Thymus (tissue), 11 donors: ENCODE data around the gene NUDT3. TPM values are rescaled to one million over a fixed set of nuclear protein-coding genes. Genes with fewer than 3 reads are reported as not detected.

Experiments used
- DNase-seq, 9 donors: peaks; one replicate each; pipeline ENCODE4 v3.0.0-alpha.2; 2013; ENCODE audit warnings: low spot score in 9 of 9, low read depth in 6 of 9, missing footprints in 1 of 9
- H3K27ac ChIP-seq, 2 donors: one replicate each; pipeline ENCODE4 v1.5.1; 2013; ENCODE audit warnings: control low read depth in 1 of 2, low read depth in 1 of 2, low read length in 1 of 2, mild to moderate bottlenecking in 1 of 2, moderate library complexity in 1 of 2
- H3K27me3 ChIP-seq, 2 donors: one replicate each; pipeline ENCODE4 v1.5.1; 2013; ENCODE audit warnings: low read length in 1 of 2; ENCODE audit not compliant: control insufficient read depth in 2 of 2, insufficient read depth in 1 of 2
- H3K36me3 ChIP-seq, 2 donors: one replicate each; pipeline ENCODE4 v1.5.1; 2013; ENCODE audit warnings: low read length in 1 of 2, mild to moderate bottlenecking in 1 of 2, moderate library complexity in 1 of 2; ENCODE audit not compliant: control insufficient read depth in 2 of 2, insufficient read depth in 2 of 2
- H3K4me1 ChIP-seq, 2 donors: one replicate each; pipeline ENCODE4 v1.5.1; 2013; ENCODE audit warnings: low read length in 2 of 2; ENCODE audit not compliant: control insufficient read depth in 2 of 2, insufficient read depth in 2 of 2
- H3K4me3 ChIP-seq, 2 donors: one replicate each; pipeline ENCODE4 v1.5.1; 2013; ENCODE audit warnings: low read length in 2 of 2, control low read depth in 1 of 2, mild to moderate bottlenecking in 1 of 2
- H3K9me3 ChIP-seq, 2 donors: one replicate each; pipeline ENCODE4 v1.5.1; 2013; ENCODE audit warnings: low read length in 1 of 2, mild to moderate bottlenecking in 1 of 2; ENCODE audit not compliant: control insufficient read depth in 2 of 2, insufficient read depth in 1 of 2
- WGBS: extraction: QIAGEN DNeasy Blood & Tissue Kit; methylation state at CpG from one replicate; pipeline ENCODE4 v1.1.7; 2013; 5-methylcytosine and 5-hydroxymethylcytosine counted together
- polyA plus RNA-seq: library from polyadenylated mRNA; stranded (reverse); fragments of 200-250 nt; gene quantifications from one replicate; pipeline ENCODE4 v1.2.3, GENCODE V29; 2013
- total RNA-seq: library from RNA; stranded (reverse); fragments of 120-200 nt; gene quantifications from one replicate; pipeline ENCODE4 v1.2.4, GENCODE V29; 2013
- donor health status: healthy.

The NUDT3 gene
- total and polyA plus RNA-seq, 2 donors = 9.7 to 12.7 TPM

DNA sequence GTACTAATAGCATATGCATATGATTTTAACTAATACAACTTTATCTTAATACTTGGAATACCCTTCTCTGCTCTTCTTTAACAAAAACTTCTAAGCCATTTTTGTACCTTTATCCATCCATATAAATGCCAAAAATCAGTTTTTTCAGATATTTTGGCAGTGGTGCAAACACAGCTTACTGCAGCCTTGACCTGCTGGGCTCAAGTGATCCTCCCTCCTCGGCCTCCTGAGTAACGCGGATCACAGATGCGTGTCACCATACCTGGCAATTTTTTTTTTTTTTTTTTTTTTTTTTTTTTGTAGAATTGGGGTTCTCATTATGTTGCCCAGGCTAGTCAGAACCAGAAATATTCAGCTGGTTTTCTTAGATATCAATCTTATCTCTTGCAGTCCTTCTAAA, 89.5 kb downstream of the NUDT3 start:
- Histone ChIP-seq H3K4me1 (peaks cover 0 to 9% of the 10 kb centered on the region in 2 donors), H3K27me3 (no peaks in the 10 kb centered on the region), H3K4me3 (no peak overlapping the region), H3K36me3 (no peaks in the 10 kb centered on the region), H3K27ac (no peak overlapping the region), H3K9me3 (peaks cover 0 to 4% of the 10 kb centered on the region in 2 donors)
- DNase-seq = no peak
- WGBS = over 99% methylated on average over 4 of the region's 4 CpGs

DNA sequence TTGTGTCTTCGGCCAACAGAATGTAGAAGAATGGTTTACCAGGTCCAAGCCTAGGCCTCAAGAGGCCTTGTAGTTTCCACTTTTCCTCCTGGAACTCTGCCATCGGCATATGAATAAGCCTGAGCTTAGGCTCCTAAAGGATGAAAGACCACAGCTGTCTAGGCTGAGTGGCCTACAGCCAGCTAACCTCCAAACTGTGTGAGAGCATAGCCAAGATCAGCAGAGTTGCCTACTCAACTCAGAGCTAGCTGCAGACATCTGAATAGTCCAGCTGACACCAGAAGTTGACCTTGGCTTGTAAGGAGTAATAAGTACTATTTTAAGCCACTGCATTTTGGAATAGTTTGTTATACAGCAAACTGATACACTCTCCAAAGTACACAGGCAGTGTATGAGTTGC, 91.1 kb downstream of the NUDT3 start:
- no peaks in the 10 kb centered on the region for H3K36me3 ChIP-seq
- WGBS = 96% methylated on average over 2 of the region's 2 CpGs
- H3K27me3 ChIP-seq = no peaks in the 10 kb centered on the region
- H3K9me3 ChIP-seq = no peaks in the 10 kb centered on the region
- no peak overlapping the region for H3K4me3 ChIP-seq
- DNase-seq = no peak
- H3K4me1 ChIP-seq = peaks cover 0 to 9% of the 10 kb centered on the region in 2 donors
- no peak overlapping the region for H3K27ac ChIP-seq

DNA sequence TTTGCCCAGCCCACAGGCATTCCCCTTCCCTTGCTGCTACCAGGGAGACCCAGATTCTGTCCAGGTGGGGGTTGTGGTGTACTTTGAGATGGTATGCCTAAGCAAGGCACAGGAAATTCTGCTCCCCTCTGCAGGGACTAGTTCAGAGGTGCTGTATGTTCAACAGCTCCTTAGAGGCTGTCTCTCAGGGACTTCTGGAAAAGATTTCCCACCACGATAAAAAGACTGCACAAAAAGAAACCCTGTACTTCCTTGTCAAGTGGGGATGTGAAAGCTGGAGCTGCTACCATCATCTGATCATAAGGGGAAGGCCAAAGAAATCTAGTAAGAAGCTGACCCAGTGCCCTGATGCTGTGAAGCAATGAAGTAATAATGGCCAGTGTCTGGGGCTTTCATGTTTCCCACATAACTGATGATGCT, 92.1 kb downstream of the NUDT3 start:
- no peaks in the 10 kb centered on the region for H3K9me3 ChIP-seq
- no peaks in the 10 kb centered on the region for H3K27me3 ChIP-seq
- H3K4me1 ChIP-seq = peaks cover 3 to 17% of the 10 kb centered on the region in 2 donors
- H3K27ac ChIP-seq = peak overlapping the region in 1 of 2 donors; percentile 37
- no peaks in the 10 kb centered on the region for H3K36me3 ChIP-seq
- WGBS = 31% methylated on average over 1 of the region's 1 CpG
- no peak overlapping the region for H3K4me3 ChIP-seq
- no peak for DNase-seq

DNA sequence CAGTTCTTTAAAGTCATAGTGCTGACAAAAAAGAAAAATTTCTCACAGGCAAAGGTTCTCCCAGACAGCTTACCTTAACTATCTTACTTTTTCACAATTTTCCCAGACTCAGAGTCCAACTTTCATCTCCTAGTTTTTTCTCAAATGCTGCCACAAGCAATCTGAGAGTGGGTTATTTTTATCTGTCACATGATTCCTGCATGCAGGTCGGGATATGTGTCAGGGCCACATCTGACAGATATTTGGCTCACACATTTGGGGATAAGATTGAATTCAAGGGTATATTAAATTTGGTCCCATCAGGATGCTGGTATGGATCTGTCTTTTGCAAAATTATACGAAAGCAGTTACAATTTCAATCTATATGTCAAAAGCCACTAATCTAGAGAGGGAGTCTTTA, 93.5 kb downstream of the NUDT3 start:
- no peak for DNase-seq
- H3K36me3 ChIP-seq = peaks cover 0 to 1% of the 10 kb centered on the region in 2 donors
- H3K4me1 ChIP-seq = peaks cover 3 to 19% of the 10 kb centered on the region in 2 donors
- no peaks in the 10 kb centered on the region for H3K9me3 ChIP-seq
- no peaks in the 10 kb centered on the region for H3K27me3 ChIP-seq
- 82% methylated on average over 2 of the region's 2 CpGs for WGBS
- H3K4me3 ChIP-seq = no peak overlapping the region
- no peak overlapping the region for H3K27ac ChIP-seq

DNA sequence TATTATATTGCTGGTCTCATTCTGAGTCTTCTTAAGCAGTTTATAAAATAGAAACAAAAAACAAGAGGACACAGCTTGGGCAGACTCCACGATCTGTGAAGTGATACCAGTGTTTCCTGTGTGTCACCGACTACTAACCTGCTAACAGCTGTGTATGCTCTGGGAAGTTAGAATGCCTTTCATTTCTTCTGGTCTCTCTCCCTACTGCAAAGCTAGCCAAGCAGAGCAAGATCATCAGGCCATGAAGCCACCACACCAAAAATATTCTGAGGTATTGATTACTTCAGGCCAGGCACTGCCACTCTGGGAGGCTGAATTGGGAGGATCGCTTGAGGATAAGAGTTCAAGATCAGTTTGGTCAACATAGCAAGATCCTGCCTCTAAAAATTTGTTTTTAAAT, 96.7 kb downstream of the NUDT3 start:
- Histone ChIP-seq H3K9me3 (no peaks in the 10 kb centered on the region), H3K27me3 (no peaks in the 10 kb centered on the region), H3K36me3 (peaks cover 8 to 16% of the 10 kb centered on the region in 2 donors), H3K4me1 (peaks cover 3 to 19% of the 10 kb centered on the region in 2 donors), H3K27ac (peak overlapping the region; percentile 52 to 67), H3K4me3 (no peak overlapping the region)
- peak in 5 of 9 donors; percentile 18 to 59 (median 33) for DNase-seq
- 33% methylated on average over 3 of the region's 3 CpGs for WGBS

DNA sequence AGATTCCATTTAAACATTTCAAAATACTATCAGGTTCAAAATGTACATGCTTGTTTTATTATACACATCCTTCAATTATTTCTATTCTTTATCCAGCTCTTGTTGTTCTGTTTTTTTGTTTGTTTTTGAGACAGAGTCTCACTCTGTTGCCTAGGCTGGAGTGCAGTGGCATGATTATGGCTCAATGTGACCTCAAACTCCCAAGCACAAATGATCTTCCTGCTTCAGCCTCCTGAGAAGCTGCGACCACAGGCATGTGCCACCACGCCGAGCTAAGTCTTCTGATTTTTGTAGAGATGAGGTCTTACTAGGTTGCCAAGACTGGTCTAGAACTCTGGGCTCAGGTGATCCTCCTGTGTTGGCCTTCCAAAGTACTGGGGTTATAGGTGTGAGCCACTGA, 99.5 kb downstream of the NUDT3 start:
- H3K4me1 ChIP-seq = peaks cover 7 to 22% of the 10 kb centered on the region in 2 donors
- H3K4me3 ChIP-seq = no peak overlapping the region
- no peaks in the 10 kb centered on the region for H3K9me3 ChIP-seq
- DNase-seq = no peak
- H3K36me3 ChIP-seq = peaks cover 8 to 16% of the 10 kb centered on the region in 2 donors
- H3K27ac ChIP-seq = no peak overlapping the region
- no peaks in the 10 kb centered on the region for H3K27me3 ChIP-seq
- WGBS = 96% methylated on average over 3 of the region's 3 CpGs

DNA sequence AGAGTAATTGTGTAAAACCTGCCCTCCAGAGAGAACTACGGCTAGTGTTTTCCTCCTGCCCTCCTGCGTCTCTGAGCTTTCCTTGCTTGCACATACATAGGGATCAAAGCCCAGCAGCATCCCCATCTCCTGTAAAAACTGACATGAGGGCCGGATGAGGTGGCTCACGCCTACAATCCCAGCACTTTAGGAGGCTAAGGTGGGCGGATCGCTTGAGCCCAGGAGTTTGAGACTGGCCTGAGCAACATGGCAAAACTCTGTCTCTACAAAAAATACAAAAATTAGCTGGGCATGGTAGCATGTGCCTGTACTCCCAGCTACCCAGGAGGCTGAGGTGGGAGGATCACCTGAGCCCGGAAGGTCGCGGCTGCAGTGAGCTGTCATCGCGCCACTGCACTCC, 103.3 kb downstream of the NUDT3 start:
- WGBS = 94% methylated on average over 11 of the region's 11 CpGs
- no peaks in the 10 kb centered on the region for H3K9me3 ChIP-seq
- peak overlapping the region in 1 of 2 donors; percentile 0 for H3K27ac ChIP-seq
- no peak for DNase-seq
- no peak overlapping the region for H3K4me3 ChIP-seq
- peaks cover 4 to 19% of the 10 kb centered on the region in 2 donors for H3K4me1 ChIP-seq
- no peaks in the 10 kb centered on the region for H3K27me3 ChIP-seq
- peaks cover 8 to 22% of the 10 kb centered on the region in 2 donors for H3K36me3 ChIP-seq

DNA sequence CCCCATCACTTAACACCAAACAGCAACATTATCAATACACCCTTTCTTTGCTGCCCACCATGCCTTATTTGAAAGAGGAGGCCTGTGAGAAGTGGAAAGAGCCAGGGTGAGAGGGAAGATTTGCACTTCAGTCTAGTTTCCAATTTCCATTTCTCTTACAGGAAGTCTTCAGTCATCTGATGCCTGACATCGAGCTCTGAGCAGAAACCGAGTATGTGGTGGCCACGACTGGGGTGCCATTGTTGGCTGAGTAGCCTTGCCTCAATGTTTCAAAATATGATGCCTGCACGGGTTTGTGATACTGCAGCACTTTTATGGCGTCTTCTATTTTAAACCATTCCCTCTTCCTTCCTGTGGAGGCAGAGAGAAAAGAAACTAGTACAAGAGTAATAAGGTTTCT, 103.9 kb downstream of the NUDT3 start:
- H3K4me3 ChIP-seq = no peak overlapping the region
- no peaks in the 10 kb centered on the region for H3K9me3 ChIP-seq
- 11% methylated on average over 5 of the region's 5 CpGs for WGBS
- no peaks in the 10 kb centered on the region for H3K27me3 ChIP-seq
- H3K36me3 ChIP-seq = peaks cover 5 to 18% of the 10 kb centered on the region in 2 donors
- H3K4me1 ChIP-seq = peaks cover 4 to 24% of the 10 kb centered on the region in 2 donors
- H3K27ac ChIP-seq = peak overlapping the region in 1 of 2 donors; percentile 0
- DNase-seq = peak in 2 of 9 donors; percentile 14 to 37

DNA sequence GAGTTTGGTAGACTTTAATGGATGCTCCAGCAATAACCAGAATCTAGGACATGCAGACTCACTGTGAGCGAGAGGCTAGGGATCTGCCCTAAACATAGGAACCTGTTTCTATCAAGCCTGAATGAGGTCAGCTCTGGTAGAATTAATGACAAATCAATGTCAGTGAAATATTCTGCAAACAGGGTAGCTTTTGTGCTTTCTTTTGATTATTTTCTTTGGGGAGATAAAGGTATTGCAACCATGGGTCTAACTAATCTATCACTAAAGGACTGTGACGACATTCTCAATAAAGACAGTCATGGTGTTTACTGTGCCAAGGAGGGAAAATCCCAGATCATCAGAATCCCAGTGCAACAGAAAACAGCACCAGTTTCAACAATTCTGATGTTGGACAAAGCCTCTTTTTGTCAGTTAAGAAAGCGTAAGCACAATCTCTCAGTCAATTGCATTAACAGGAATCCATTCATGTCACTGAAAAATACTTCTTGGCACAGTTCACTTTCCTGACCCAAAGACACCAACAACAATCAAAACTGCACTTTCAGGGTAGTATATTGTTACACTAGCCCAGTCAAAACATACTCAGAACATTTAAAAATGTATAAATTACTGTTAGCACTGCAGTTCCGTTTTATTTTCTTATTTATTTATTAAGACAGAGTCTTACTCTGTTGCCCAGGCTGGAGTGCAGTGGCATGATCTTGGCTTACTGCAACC, 106.9 kb downstream of the NUDT3 start:
- WGBS = 94% methylated on average over 4 of the region's 4 CpGs
- no peak overlapping the region for H3K4me3 ChIP-seq
- H3K27me3 ChIP-seq = no peaks in the 10 kb centered on the region
- H3K36me3 ChIP-seq = peaks cover 0 to 8% of the 10 kb centered on the region in 2 donors
- H3K9me3 ChIP-seq = no peaks in the 10 kb centered on the region
- DNase-seq = no peak
- peak overlapping the region in 1 of 2 donors; percentile 69 for H3K27ac ChIP-seq
- peaks cover 4 to 28% of the 10 kb centered on the region in 2 donors for H3K4me1 ChIP-seq
